ENCODE data around the gene AFAP1.

DNA sequence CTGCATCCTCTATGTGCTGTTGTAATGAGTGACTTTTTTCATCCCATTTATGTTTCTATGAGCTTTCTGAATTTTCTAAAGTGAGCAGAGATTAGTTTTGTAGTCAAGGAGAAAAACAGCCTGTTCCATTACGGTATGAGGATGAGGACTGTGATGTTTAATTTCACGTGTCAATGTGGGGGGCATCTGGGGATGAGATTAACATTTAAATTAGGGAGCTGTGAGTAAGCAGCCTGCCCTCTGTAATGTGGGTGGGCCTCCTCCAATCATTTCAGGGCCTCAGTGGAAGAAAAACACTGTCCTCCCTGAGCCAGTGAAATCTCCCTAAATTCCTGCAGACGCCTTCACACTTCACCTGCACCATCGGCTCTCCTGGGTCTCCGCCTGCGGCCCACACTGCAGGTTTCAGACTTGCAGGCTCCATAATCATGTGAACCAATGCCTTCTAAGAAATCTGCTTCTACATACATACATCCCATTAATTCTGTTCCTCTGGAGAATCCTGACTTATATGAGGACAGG lies 121.7 kb downstream of the AFAP1 start:
- TF ChIP-seq YY1 (IDR thresholded peaks at IDR 0.05; ENCODE audit: insufficient read depth, insufficient read length) (no peak), ZNF274 (IDR thresholded peaks at IDR 0.05; ENCODE audit: low read depth, low read length) (no peak)
